22Rv1 (cell line): ENCODE measurements around the gene AATF.

Source experiments
- H3K27ac ChIP-seq: fragments of 450-650 bp; 2 replicates; pipeline ENCODE4 v1.5.1; 2017
- ZFX ChIP-seq: fragments of 450-650 bp; IDR thresholded peaks from 2 replicates; pipeline ENCODE4 v1.6.1; 2017; ENCODE audit warnings: antibody characterized with exemption, borderline replicate concordance
- TF ChIP-seq, protein P1 (sequence below): fragments of 450-650 bp; IDR thresholded peaks from 2 replicates; pipeline ENCODE4 v1.5.1; 2017; ENCODE audit warnings: mild to moderate bottlenecking

The AATF gene

DNA sequence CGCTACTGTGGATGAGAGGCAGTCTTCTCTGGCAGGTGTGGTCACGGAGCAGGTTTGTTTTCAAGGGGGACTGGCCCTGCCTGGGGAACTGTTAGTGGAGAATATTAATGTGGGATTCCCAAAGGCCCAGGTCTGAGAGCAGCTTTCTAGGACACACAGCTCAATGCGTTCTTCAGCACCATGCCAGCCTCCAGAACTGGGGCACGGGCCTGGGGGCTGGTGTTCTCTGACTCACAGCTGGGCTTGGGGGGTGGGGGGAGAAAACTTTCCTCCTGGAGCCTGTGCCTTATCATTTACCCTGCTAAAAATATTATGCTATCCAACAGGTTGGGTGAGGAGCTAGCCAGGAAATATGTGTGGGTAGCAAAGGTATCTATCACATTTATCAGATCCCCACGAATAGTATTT lies 24.9 kb upstream of the AATF start:
- TF ChIP-seq, protein P1, sequence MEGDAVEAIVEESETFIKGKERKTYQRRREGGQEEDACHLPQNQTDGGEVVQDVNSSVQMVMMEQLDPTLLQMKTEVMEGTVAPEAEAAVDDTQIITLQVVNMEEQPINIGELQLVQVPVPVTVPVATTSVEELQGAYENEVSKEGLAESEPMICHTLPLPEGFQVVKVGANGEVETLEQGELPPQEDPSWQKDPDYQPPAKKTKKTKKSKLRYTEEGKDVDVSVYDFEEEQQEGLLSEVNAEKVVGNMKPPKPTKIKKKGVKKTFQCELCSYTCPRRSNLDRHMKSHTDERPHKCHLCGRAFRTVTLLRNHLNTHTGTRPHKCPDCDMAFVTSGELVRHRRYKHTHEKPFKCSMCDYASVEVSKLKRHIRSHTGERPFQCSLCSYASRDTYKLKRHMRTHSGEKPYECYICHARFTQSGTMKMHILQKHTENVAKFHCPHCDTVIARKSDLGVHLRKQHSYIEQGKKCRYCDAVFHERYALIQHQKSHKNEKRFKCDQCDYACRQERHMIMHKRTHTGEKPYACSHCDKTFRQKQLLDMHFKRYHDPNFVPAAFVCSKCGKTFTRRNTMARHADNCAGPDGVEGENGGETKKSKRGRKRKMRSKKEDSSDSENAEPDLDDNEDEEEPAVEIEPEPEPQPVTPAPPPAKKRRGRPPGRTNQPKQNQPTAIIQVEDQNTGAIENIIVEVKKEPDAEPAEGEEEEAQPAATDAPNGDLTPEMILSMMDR = no peak
- no peak for TF ChIP-seq ZFX
- H3K27ac ChIP-seq = no peak overlapping the region

DNA sequence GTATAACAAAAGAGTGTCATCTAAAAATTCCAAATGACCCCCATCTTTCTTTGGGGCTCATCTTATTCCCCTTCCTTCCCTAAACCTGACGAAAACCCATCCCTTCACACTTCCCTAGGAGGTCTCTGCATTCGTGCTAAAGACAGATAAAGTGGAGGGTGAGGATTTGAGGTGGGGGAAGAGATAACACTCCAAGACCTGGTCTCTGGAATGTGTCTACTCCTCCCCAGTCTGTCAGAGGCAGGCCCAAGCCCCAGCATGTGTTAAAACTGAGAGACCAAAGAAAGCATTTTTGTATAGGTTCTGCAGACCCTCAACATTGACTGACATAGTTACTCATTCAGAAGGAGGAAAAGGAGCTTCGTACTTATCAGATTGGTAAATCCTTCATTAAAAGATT lies 22.5 kb upstream of the AATF start:
- H3K27ac ChIP-seq = no peak overlapping the region
- TF ChIP-seq, protein P1 = no peak
- no peak for TF ChIP-seq ZFX

- TF ChIP-seq, protein P1 = no peak
- TF ChIP-seq ZFX = no peak
- no peak overlapping the region for H3K27ac ChIP-seq
These were observed 22.1 kb upstream of the AATF start for GRCh38 chr17:36926701-36927100.

- no peak overlapping the region for H3K27ac ChIP-seq
These were observed 20.0 kb upstream of the AATF start for GRCh38 chr17:36928471-36929345.

GRCh38 chr17:36929851-36930582 lies 18.7 kb upstream of the AATF start:
- TF ChIP-seq, protein P1 = no peak
- TF ChIP-seq ZFX = no peak
- no peak overlapping the region for H3K27ac ChIP-seq

More at GRCh38 chr17:36928471-36929345, 20.0 kb upstream of the AATF start:
- TF ChIP-seq ZFX = no peak
- TF ChIP-seq, protein P1 = no peak

DNA sequence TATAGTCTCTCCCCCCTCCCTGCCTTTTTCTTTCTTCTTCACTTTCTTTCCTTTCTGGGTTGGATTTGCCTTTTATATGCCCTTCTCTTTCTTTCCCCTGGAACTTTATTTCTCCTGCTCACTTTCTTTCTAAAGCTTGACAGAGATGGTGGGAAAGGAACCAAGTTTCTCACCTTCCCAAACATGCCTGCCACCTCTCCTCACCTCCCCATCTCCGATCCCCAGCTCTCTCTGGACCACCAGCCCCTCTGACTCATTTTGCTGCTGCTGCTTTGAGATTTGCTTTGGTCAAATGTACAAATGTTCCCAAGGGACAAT lies 18.2 kb upstream of the AATF start:
- TF ChIP-seq, protein P1 = no peak
- TF ChIP-seq ZFX = no peak
- no peak overlapping the region for H3K27ac ChIP-seq

- H3K27ac ChIP-seq = no peak overlapping the region
- TF ChIP-seq ZFX = no peak
- TF ChIP-seq, protein P1 = no peak
These were observed 17.6 kb upstream of the AATF start for GRCh38 chr17:36931096-36931696.
